Ovary (tissue), 9 donors: ENCODE results near the gene PIAS4. TPM values are rescaled to one million over a fixed set of nuclear protein-coding genes. Genes with fewer than 3 reads are reported as not detected.
A peak's percentile ranks its signal among the peaks of the same experiment; 100 is the strongest.

Experiments
- DNase-seq, 5 donors: peaks; one replicate each; pipeline ENCODE4 v3.0.0-alpha.2; 2019 to 2020
- H3K27ac ChIP-seq, 2 donors: fragments of 200-600 bp; one replicate each; pipeline versions ENCODE4 v1.5.1 to v1.8.0; 2019 to 2022
- H3K27me3 ChIP-seq: fragments of 200-600 bp; one replicate; pipeline ENCODE4 v1.8.0; 2022
- H3K36me3 ChIP-seq: fragments of 200-600 bp; sonication (generic); one replicate; pipeline ENCODE4 v1.5.1; 2019
- H3K4me1 ChIP-seq: one replicate; pipeline ENCODE4 v1.8.1; 2013; ENCODE audit warnings: mild to moderate bottlenecking, moderate library complexity; ENCODE audit not compliant: insufficient read depth
- H3K4me3 ChIP-seq: fragments of 200-600 bp; sonication (generic); one replicate; pipeline ENCODE4 v1.5.1; 2017
- H3K9me3 ChIP-seq, 2 donors: fragments of 200-600 bp in 1 of 2; sonication (generic) in 1 of 2; one replicate each; pipeline versions ENCODE4 v1.5.1 to v1.8.1; 2013 to 2019; ENCODE audit warnings: mild to moderate bottlenecking in 1 of 2, moderate library complexity in 1 of 2
- CTCF ChIP-seq, 3 donors: fragments of 450-650 bp in 2 of 3; fragments of 200-600 bp in 1 of 3; IDR thresholded peaks; one replicate each; pipeline versions ENCODE4 v1.5.1 to v1.8.0; 2016 to 2022; ENCODE audit warnings: antibody characterized with exemption in 3 of 3, mild to moderate bottlenecking in 1 of 3
- EP300 ChIP-seq: sonication (generic); formaldehyde crosslinking; IDR thresholded peaks from one replicate; pipeline ENCODE4 v1.6.1; 2017; ENCODE audit warnings: antibody characterized with exemption
- POLR2A ChIP-seq: fragments of 450-650 bp; IDR thresholded peaks from one replicate; pipeline ENCODE4 v1.6.1; 2017; ENCODE audit warnings: antibody characterized with exemption, mild to moderate bottlenecking, moderate library complexity
- WGBS, 3 donors: extraction: QIAGEN DNeasy Blood & Tissue Kit in 1 of 3; methylation state at CpG; one replicate each; pipeline versions ENCODE4 v1.1.5 to v1.1.7; 2013 to 2017; 5-methylcytosine and 5-hydroxymethylcytosine counted together
- intact Hi-C, 4 donors: fragments of 100-400 bp; cut with DNase I; formaldehyde crosslinking; loops; one replicate each; pipeline versions ENCODE4 v1.11.0 to v1.15.1; 2022 to 2023
- polyA plus RNA-seq, 2 donors: library from polyadenylated mRNA; stranded (reverse); fragments of 200-250 nt in 1 of 2; fragments of 350-450 nt in 1 of 2; fragmentation: Illumina TruSeq in 1 of 2; extraction: RNeasy Lipid Tissue Mini Kit (QIAGEN cat#74804) in 1 of 2; gene quantifications; one replicate each; pipeline ENCODE4 v1.2.3, GENCODE V29; 2013 to 2014
- total RNA-seq, 7 donors: library from RNA; depleted of rRNA in 2 of 7; stranded (reverse); fragments of >200 nt in 2 of 7; fragmentation: NEBNext Ultra II Directional in 3 of 7; extraction: Animal tissue kit (Norgen Biotek cat#: 25700) in 3 of 7; gene quantifications; one replicate each; pipeline versions ENCODE4 v1.1.0 to v1.2.4, GENCODE V29; 2016 to 2023
- donor health status: DM: no; HTN: no; CAD: no; lungs with moderate emphysema.
- donor health status: DM: no; HTN: no; CAD: no.
- donor health status: Bipolar disorder and iron deficiency.
- donor health status: DM: yes; HTN: yes; CAD: no.
- donor health status: DM: no; HTN: no; CAD: no.
- donor health status: DM: yes; HTN: yes; CAD: no.

PIAS4 gene
- total and polyA plus RNA-seq, 9 donors = 5.2 to 29.7 (median 21.3) TPM

DNA sequence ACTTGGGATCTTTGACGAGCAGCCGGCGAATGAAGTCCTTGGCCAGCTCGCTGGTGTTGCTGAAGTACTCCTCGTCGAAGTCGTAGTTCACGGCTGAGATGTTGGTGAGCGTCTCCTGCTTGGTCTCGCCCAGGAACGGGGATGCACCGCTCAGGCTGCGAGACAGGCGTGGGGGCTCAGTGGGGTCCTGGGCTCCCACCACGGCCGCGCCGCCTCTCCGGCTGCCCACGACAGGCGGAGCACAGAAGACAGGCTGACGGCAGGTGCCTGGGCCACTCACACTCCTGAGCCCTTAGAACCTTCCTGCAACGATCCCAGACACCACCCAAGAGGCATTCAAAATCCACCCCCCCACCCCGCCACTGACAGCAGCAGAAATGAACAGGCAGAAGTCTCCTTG lies 46.5 kb upstream of the PIAS4 start:
- no peaks in the 10 kb centered on the region for H3K27me3 ChIP-seq
- H3K4me3 ChIP-seq = no peak overlapping the region
- intact Hi-C loops = no loop called here
- H3K36me3 ChIP-seq = no peaks in the 10 kb centered on the region
- peak in 1 of 5 donors; percentile 37 for DNase-seq
- no peak overlapping the region for H3K27ac ChIP-seq
- no peaks in the 10 kb centered on the region for H3K9me3 ChIP-seq
- 88 to 91% (median 90%) methylated on average over 24 of the region's 24 CpGs for WGBS, 3 donors
- H3K4me1 ChIP-seq = peaks cover 1% of the 10 kb centered on the region
- TF ChIP-seq CTCF (IDR thresholded peaks at IDR 0.05) (no peak), EP300 (no peak), POLR2A (no peak)

- peaks cover 7% of the 10 kb centered on the region for H3K4me1 ChIP-seq
- intact Hi-C loops = no loop called here
- peak in 2 of 5 donors; percentile 24 to 27 for DNase-seq
- no peak overlapping the region for H3K27ac ChIP-seq
- WGBS, 3 donors = 85 to 91% (median 87%) methylated on average over 35 of the region's 35 CpGs
- no peaks in the 10 kb centered on the region for H3K36me3 ChIP-seq
- H3K27me3 ChIP-seq = no peaks in the 10 kb centered on the region
- TF ChIP-seq POLR2A (no peak), CTCF (IDR thresholded peaks at IDR 0.05) (no peak), EP300 (no peak)
- no peaks in the 10 kb centered on the region for H3K9me3 ChIP-seq
- no peak overlapping the region for H3K4me3 ChIP-seq
These were observed 43.9 kb upstream of the PIAS4 start for GRCh38 chr19:3963458-3964255.

DNA sequence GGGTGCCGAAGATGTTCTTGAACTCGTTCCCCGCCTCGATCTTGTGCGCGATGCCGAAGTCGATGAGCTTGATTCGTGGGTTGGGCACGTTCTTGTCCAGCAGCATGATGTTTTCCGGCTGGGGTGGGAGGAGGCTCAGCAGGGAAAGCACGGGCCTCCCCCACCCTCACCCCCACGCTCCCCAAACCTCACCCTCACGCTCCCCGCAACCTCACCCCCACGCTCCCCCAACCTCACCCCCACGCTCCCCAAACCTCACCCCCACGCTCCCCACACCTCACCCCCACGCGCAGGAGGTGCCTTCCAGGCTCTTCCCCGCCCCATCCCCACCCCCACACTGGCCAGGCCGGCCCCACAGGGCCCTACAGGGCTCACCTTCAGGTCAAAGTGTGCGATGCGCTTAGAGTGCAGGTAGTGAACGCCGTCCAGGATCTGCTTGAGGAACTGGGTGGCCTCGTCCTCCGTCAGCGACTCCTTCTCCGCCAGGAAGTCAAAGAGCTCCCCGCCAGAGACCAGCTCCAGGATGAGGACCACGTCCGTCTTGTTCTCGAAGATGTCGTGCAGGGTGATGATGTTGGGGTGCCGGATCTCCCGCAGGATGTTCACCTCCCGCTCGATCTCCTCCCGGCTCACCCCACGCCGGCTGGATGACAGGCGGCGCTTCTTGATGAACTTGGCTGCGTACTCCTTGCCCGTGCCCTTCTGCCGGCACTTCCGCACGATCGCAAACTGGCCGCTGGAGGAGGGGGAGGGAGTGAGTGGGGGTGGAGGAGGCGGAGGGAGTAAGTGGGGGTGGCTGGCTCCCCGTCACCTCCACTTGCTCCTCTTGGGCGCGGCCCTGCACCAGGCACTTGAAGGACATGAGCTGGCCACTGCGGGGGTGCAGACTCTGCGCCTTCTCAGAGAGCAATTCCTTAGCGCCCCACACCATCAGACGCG lies 43.0 kb upstream of the PIAS4 start:
- peak in 3 of 5 donors; percentile 28 to 44 (median 34) for DNase-seq
- Histone ChIP-seq H3K36me3 (no peaks in the 10 kb centered on the region), H3K27ac (no peak overlapping the region), H3K9me3 (no peaks in the 10 kb centered on the region), H3K4me1 (peaks cover 11% of the 10 kb centered on the region), H3K27me3 (no peaks in the 10 kb centered on the region), H3K4me3 (no peak overlapping the region)
- intact Hi-C loops = no loop called here
- TF ChIP-seq CTCF (IDR thresholded peaks at IDR 0.05) (no peak), EP300 (no peak), POLR2A (no peak)
- WGBS, 3 donors = 71 to 76% (median 75%) methylated on average over 60 of the region's 60 CpGs
